WTC11 (cell line): ENCODE results near the gene P3H4. TPM values are rescaled to one million over a fixed set of nuclear protein-coding genes. Genes with fewer than 3 reads are reported as not detected.

Experiments used
- ATAC-seq: fragments of 200-7000 bp; cut with Tn5 transposase; 2 replicates; pipeline ENCODE4 v1.10.0; 2021; ENCODE audit warnings: mild to moderate bottlenecking, moderate library complexity
- CTCF ChIA-PET: fragments of 300-600 bp; sonication (Branson Sonifier 250); formaldehyde crosslinking; loops from one replicate; lab custom pipeline; 2021; ENCODE audit warnings: antibody characterized with exemption; lab: Charles Lee
- POLR2A ChIA-PET: fragments of 350-600 bp; sonication (Branson Sonifier 250); formaldehyde crosslinking; loops from one replicate; lab custom pipeline; 2021; ENCODE audit warnings: antibody characterized with exemption; lab: Charles Lee
- DNase-seq: peaks from one replicate; pipeline ENCODE4 v3.0.0; 2021; ENCODE audit warnings: low spot score
- H3K27ac Mint-ChIP-seq: 2 replicates; pipeline ENCODE4 v1.8.0; 2021; ENCODE audit warnings: mixed read lengths
- H3K27me3 Mint-ChIP-seq: 2 replicates; pipeline ENCODE4 v1.8.0; 2021; ENCODE audit warnings: low read depth, mild to moderate bottlenecking, moderate library complexity, mixed read lengths
- H3K36me3 Mint-ChIP-seq: 2 replicates; pipeline ENCODE4 v1.8.0; 2021; ENCODE audit warnings: mixed read lengths
- H3K4me1 Mint-ChIP-seq: 2 replicates; pipeline ENCODE4 v1.8.0; 2022; ENCODE audit warnings: mixed read lengths
- H3K4me3 Mint-ChIP-seq: 2 replicates; pipeline ENCODE4 v1.8.0; 2021; ENCODE audit warnings: mild to moderate bottlenecking, moderate library complexity, mixed read lengths
- H3K9me3 Mint-ChIP-seq: 2 replicates; pipeline ENCODE4 v1.8.0; 2021; ENCODE audit warnings: mixed read lengths
- AR ChIP-seq: fragments of 250-450 bp; sonication (Bioruptor Pico); IDR thresholded peaks from 2 replicates; pipeline ENCODE4 v1.9.0; 2021; ENCODE audit warnings: mild to moderate bottlenecking
- ARID4B ChIP-seq: sonication (generic); formaldehyde crosslinking; IDR thresholded peaks from 2 replicates; pipeline ENCODE4 v1.8.0; 2023; ENCODE audit warnings: missing genetic modification reagents, mild to moderate bottlenecking, borderline replicate concordance
- CREM ChIP-seq: sonication (generic); formaldehyde crosslinking; IDR thresholded peaks from 2 replicates; pipeline ENCODE4 v1.8.1; 2022; ENCODE audit warnings: mild to moderate bottlenecking, missing genetic modification reagents, moderate library complexity
- FOXJ3 ChIP-seq: sonication (generic); formaldehyde crosslinking; IDR thresholded peaks from 2 replicates; pipeline ENCODE4 v1.9.0; 2021; ENCODE audit warnings: missing genetic modification reagents, mild to moderate bottlenecking, borderline replicate concordance
- IRF1 ChIP-seq: sonication (generic); formaldehyde crosslinking; IDR thresholded peaks from 2 replicates; pipeline ENCODE4 v1.8.0; 2023; ENCODE audit warnings: missing genetic modification reagents
- MYBL2 ChIP-seq: sonication (generic); formaldehyde crosslinking; IDR thresholded peaks from 2 replicates; pipeline ENCODE4 v1.8.1; 2023; ENCODE audit warnings: mild to moderate bottlenecking, moderate library complexity, missing genetic modification reagents
- NFATC4 ChIP-seq: fragments of 250-450 bp; sonication (Bioruptor Pico); IDR thresholded peaks from 2 replicates; pipeline ENCODE4 v1.9.0; 2021; ENCODE audit warnings: mild to moderate bottlenecking
- NFE2L1 ChIP-seq: sonication (generic); formaldehyde crosslinking; IDR thresholded peaks from 2 replicates; pipeline ENCODE4 v1.8.1; 2023; ENCODE audit warnings: missing genetic modification reagents
- NFYB ChIP-seq: sonication (generic); formaldehyde crosslinking; conservative IDR thresholded peaks from 2 replicates; pipeline ENCODE4 v1.8.0; 2022; ENCODE audit warnings: low read depth, missing genetic modification reagents
- NR2C2 ChIP-seq: sonication (generic); formaldehyde crosslinking; IDR thresholded peaks from 2 replicates; pipeline ENCODE4 v1.8.0; 2022; ENCODE audit warnings: mild to moderate bottlenecking, missing genetic modification reagents
- PRDM15 ChIP-seq: sonication (generic); formaldehyde crosslinking; IDR thresholded peaks from 2 replicates; pipeline ENCODE4 v1.8.0; 2022; ENCODE audit warnings: missing genetic modification reagents
- PREB ChIP-seq: sonication (generic); formaldehyde crosslinking; IDR thresholded peaks from 2 replicates; pipeline ENCODE4 v1.8.1; 2022; ENCODE audit warnings: mild to moderate bottlenecking, missing genetic modification reagents, moderate library complexity, borderline replicate concordance
- STAT6 ChIP-seq: sonication (generic); formaldehyde crosslinking; conservative IDR thresholded peaks from 2 replicates; pipeline ENCODE4 v1.8.1; 2023; ENCODE audit warnings: mild to moderate bottlenecking, low read depth, missing genetic modification reagents, moderate library complexity
- TEAD4 ChIP-seq: sonication (generic); formaldehyde crosslinking; IDR thresholded peaks from 2 replicates; pipeline ENCODE4 v1.8.0; 2022; ENCODE audit warnings: mild to moderate bottlenecking, missing genetic modification reagents
- ZMAT4 ChIP-seq: fragments of 250-450 bp; sonication (Bioruptor Pico); IDR thresholded peaks from 2 replicates; pipeline ENCODE4 v1.9.0; 2021; ENCODE audit warnings: mild to moderate bottlenecking
- ZNF121 ChIP-seq: sonication (generic); formaldehyde crosslinking; IDR thresholded peaks from 2 replicates; pipeline ENCODE4 v1.8.0; 2023; ENCODE audit warnings: missing genetic modification reagents
- ZNF219 ChIP-seq: sonication (generic); formaldehyde crosslinking; IDR thresholded peaks from 2 replicates; pipeline ENCODE4 v1.8.0; 2023; ENCODE audit warnings: missing genetic modification reagents, mild to moderate bottlenecking, borderline replicate concordance
- ZSCAN18 ChIP-seq: fragments of 250-450 bp; sonication (Bioruptor Pico); IDR thresholded peaks from 2 replicates; pipeline ENCODE4 v2.1.2; 2022; ENCODE audit warnings: mild to moderate bottlenecking, moderate library complexity
- total RNA-seq: library from RNA; stranded (reverse); gene quantifications from 3 replicates; pipeline ENCODE4 v1.2.3, GENCODE V29; 2021

P3H4 gene
- total RNA-seq, 1 experiment from 2014 or later, result 32.1 TPM

- Mint-ChIP-seq H3K4me1 (peaks cover 24% of the 10 kb centered on the region), H3K4me3 (peak overlapping the region; percentile 98), H3K9me3 (no peaks in the 10 kb centered on the region), H3K27me3 (peaks cover 7% of the 10 kb centered on the region), H3K27ac (no peak overlapping the region), H3K36me3 (peaks cover 17% of the 10 kb centered on the region)
- ATAC-seq (peak; percentile 1), DNase-seq (peak; percentile 57)
- POLR2A ChIA-PET, result interaction anchor here (0.5 to 4.3 kb wide), 7 partner anchors 9 to 1522 kb away, joined by 3 to 62 read pairs (median 7); partner anchors contain the start of genes JUP and KLHL11
- CTCF ChIA-PET, result interaction anchor here (0.6 to 4.6 kb wide), 34 partner anchors 8 to 262 kb away, joined by 3 to 91 read pairs (median 5); partner anchors contain the start of genes ACLY, JUP and KLHL11
- TF ChIP-seq NR2C2, result no peak
- TF ChIP-seq IRF1 (CRISPR knock-in tag), result no peak
- no peak for TF ChIP-seq ZNF219
- TF ChIP-seq NFYB (CRISPR knock-in tag), result no peak
- TF ChIP-seq ZNF121 (CRISPR knock-in tag), result no peak
- 0 out of 2 replicates have a peak, but pooled peaks have one; percentile 4 for TF ChIP-seq TEAD4 (CRISPR knock-in tag)
- TF ChIP-seq NFATC4 (CRISPR knock-in tag), result no peak
- TF ChIP-seq ZMAT4 (CRISPR knock-in tag), result no peak
- no peak for TF ChIP-seq PREB (CRISPR knock-in tag)
- no peak for TF ChIP-seq MYBL2
- no peak for TF ChIP-seq AR (CRISPR knock-in tag)
- TF ChIP-seq CREM (CRISPR knock-in tag), result no peak
- TF ChIP-seq FOXJ3 (CRISPR knock-in tag), result no peak
- no peak for TF ChIP-seq NFE2L1
- TF ChIP-seq ARID4B (CRISPR knock-in tag), result 0 out of 2 replicates have a peak, but pooled peaks have one; percentile 50
- TF ChIP-seq PRDM15 (CRISPR knock-in tag), result no peak
- TF ChIP-seq ZSCAN18 (CRISPR knock-in tag), result no peak
- TF ChIP-seq STAT6 (CRISPR knock-in tag), result no peak
These were observed 845 bp downstream of the P3H4 start for GRCh38 chr17:41810659-41811548.
